DND-41 (cell line): ENCODE data around the gene PRAMEF1.
"Not testable (repeated sequence)": the region's sequence is repeated elsewhere in the genome, so short reads cannot be mapped to it uniquely, and the experiment has no call there.

Experiments
- CTCF ChIP-seq: IDR thresholded peaks from 2 replicates; pipeline ENCODE4 v1.5.1; 2012; ENCODE audit warnings: borderline replicate concordance, low read length, moderate library complexity, mild to moderate bottlenecking; ENCODE audit not compliant: poor library complexity, severe bottlenecking; ENCODE audit errors: extremely low read depth
- EZH2 ChIP-seq: IDR thresholded peaks from 3 replicates; pipeline ENCODE4 v1.6.1; 2012; ENCODE audit warnings: borderline replicate concordance, low read depth, mild to moderate bottlenecking, moderate library complexity, low read length, inconsistent platforms; ENCODE audit not compliant: severe bottlenecking

GRCh38 chr1:12819061-12819460 lies 27.9 kb downstream of the PRAMEF1 start:
- TF ChIP-seq CTCF, EZH2: not testable (repeated sequence)
